ENCODE results near the gene SLC25A48.

SLC25A48 gene

DNA sequence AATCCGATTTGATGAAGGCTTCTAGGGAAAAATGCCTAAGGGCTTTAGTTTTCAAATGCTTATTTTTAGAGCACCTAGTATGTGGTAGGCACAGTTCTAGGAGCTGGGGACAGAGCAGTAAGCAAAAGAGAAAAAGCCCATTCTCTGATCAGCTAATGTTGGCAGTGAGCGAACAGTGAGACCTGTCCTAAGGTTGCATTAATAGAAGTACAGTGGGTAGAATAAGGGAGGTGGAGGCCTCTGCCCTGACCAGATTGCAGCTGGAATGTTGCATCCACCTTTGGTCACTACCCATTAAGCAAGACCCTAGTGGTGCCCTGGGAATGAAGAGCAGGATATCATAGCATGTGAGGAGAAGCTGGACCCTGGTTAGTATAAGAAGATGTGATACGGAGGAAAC, 41.1 kb downstream of the SLC25A48 start:
- no peak for DNase-seq
- in situ Hi-C loops (cut with MboI; ENCODE audit: low pct_unique_long_range_greater_than_20kb, low sequenced_read_pairs), result loop anchor here (25.0 kb wide), 1 partner anchor 337 kb away; no protein-coding TSS in a partner anchor

DNA sequence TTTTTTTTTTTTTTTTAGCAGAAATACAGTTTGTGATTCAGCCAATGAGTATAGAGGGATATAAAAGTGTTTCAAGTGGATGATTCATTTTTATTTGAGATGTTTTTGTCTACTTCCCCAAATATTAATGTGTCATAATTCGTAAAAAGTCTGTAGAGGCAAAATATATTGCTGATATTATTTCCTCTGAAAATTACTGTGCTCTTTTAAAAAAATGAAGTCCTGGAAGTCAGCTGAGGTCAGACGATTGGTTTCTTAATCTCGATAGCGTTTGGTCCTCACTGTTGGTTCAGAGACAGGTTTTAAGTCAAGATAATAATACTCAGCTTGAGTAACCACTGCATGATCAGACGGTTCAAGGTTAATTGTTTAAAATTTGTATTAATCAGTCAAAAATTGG, 41.7 kb downstream of the SLC25A48 start:
- in situ Hi-C loops (cut with MboI; ENCODE audit: low pct_unique_long_range_greater_than_20kb, low sequenced_read_pairs), result loop anchor here (25.0 kb wide), 1 partner anchor 336 kb away; no protein-coding TSS in a partner anchor
- DNase-seq, result no peak

GRCh38 chr5:135877570-135878155, 43.2 kb downstream of the SLC25A48 start:
- in situ Hi-C loops (cut with MboI; ENCODE audit: low pct_unique_long_range_greater_than_20kb, low sequenced_read_pairs), result loop anchor here (25.0 kb wide), 1 partner anchor 335 kb away; no protein-coding TSS in a partner anchor
- no peak for DNase-seq

DNA sequence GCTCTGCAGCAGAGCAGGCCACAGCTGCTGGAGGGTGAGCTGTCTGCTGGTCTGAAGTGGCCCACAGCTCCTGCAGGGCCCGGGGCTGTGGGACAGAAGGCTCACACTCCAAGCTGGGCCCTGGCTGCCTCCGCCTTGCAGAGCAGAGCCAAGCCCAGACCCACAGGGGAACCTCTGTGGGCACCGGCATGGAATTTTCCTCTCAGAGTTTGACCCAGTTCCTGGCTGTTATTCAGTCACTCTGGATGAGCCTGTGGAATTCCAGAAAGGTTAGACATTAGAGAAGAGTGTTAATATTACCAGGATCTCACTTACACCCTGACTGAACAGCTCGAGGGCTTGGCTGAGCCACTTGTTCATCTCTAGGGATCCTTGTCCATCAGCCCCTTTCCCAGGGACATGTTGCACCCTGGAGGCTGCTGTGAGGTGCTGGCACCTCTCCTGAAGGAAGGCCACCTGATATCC, 43.7 kb downstream of the SLC25A48 start:
- no peak for DNase-seq
- in situ Hi-C loops (cut with MboI; ENCODE audit: low pct_unique_long_range_greater_than_20kb, low sequenced_read_pairs), result loop anchor here (25.0 kb wide), 1 partner anchor 334 kb away; no protein-coding TSS in a partner anchor

DNA sequence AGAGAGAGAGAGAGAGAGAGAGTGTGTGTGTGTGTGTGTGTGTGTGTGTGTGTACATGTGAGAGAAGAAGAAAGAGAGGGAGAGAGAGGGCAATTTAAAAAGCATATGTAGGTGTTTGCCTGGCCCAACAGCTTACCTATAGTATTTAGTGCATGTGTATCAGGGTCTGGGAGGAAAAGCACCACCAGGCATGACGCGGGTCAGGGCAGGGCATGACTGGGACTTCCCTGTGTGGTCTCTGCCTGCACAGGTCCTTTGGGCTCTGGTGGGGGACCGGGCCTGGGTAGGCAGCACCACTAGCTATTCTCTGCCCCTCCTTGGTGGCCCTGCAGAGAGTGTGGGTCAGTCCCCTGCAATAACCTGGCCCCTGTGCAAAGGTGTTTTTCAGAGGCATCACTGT, 45.1 kb downstream of the SLC25A48 start:
- no peak for DNase-seq
- in situ Hi-C loops (cut with MboI; ENCODE audit: low pct_unique_long_range_greater_than_20kb, low sequenced_read_pairs), result loop anchor here (25.0 kb wide), 1 partner anchor 333 kb away; no protein-coding TSS in a partner anchor

DNA sequence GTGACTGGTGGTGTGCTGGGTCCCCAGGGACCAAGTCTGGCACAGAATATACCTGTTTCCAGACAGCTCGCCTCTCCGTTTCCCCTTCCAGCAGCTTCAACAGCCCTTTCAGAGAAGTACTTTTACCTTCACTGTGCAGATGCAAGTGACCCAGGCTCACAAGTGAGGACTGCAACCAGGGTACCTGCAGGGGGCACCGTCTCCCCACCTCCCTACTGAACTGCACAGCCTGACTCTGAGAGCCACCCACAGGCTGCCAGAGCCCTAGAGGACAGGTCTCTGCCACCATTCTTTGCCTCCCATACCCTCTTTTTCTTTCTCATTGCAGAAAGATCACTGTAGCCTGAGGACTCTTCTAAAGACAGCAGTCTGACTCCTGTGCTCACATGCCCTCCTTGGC, 45.8 kb downstream of the SLC25A48 start:
- DNase-seq, result peak; percentile 28
- in situ Hi-C loops (cut with MboI; ENCODE audit: low pct_unique_long_range_greater_than_20kb, low sequenced_read_pairs), result loop anchor here (10.0 to 25.0 kb wide), 2 partner anchors 195 to 332 kb away; no protein-coding TSS in a partner anchor

- in situ Hi-C loops (cut with MboI; ENCODE audit: low pct_unique_long_range_greater_than_20kb, low sequenced_read_pairs), result loop anchor here (10.0 to 25.0 kb wide), 2 partner anchors 194 to 332 kb away; no protein-coding TSS in a partner anchor
- no peak for DNase-seq
Observed at GRCh38 chr5:135880801-135881200, 46.3 kb downstream of the SLC25A48 start.

DNA sequence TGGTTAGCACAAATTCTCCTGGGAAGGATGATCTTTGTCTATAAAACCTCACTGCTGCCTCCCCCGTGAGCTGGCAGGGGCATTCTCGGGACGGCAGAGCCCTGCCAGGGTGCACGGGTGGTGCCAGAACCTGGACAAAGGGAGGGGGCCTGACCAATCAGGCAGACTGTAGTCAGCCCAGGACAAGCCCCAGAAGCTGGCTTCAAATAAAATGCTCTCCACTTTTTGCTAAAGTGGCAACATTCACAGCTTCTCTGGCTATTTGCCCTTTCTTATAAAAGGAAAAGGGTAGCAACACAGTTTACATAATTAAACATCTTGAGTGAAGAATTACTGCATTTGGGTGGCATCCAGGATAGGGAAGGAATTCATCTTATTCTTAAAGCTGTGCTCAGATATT, 46.8 kb downstream of the SLC25A48 start:
- DNase-seq, result no peak
- in situ Hi-C loops (cut with MboI; ENCODE audit: low pct_unique_long_range_greater_than_20kb, low sequenced_read_pairs), result loop anchor here (10.0 to 25.0 kb wide), 2 partner anchors 194 to 331 kb away; no protein-coding TSS in a partner anchor

- no peak for DNase-seq
Observed at GRCh38 chr5:135881819-135882218, 47.4 kb downstream of the SLC25A48 start.

GRCh38 chr5:135883026-135883425, 48.6 kb downstream of the SLC25A48 start:
- in situ Hi-C loops (cut with MboI; ENCODE audit: low pct_unique_long_range_greater_than_20kb, low sequenced_read_pairs), result loop anchor here (10.0 to 25.0 kb wide), 2 partner anchors 192 to 329 kb away; no protein-coding TSS in a partner anchor
- DNase-seq, result no peak

More at GRCh38 chr5:135881819-135882218, 47.4 kb downstream of the SLC25A48 start:
- in situ Hi-C loops (cut with MboI; ENCODE audit: low pct_unique_long_range_greater_than_20kb, low sequenced_read_pairs), result loop anchor here (10.0 to 25.0 kb wide), 2 partner anchors 193 to 330 kb away; no protein-coding TSS in a partner anchor

- peak; percentile 7 for DNase-seq
- in situ Hi-C loops (cut with MboI; ENCODE audit: low pct_unique_long_range_greater_than_20kb, low sequenced_read_pairs), result loop anchor here (10.0 to 25.0 kb wide), 2 partner anchors 191 to 329 kb away; no protein-coding TSS in a partner anchor
Observed at GRCh38 chr5:135883441-135883840, 49.0 kb downstream of the SLC25A48 start.

DNA sequence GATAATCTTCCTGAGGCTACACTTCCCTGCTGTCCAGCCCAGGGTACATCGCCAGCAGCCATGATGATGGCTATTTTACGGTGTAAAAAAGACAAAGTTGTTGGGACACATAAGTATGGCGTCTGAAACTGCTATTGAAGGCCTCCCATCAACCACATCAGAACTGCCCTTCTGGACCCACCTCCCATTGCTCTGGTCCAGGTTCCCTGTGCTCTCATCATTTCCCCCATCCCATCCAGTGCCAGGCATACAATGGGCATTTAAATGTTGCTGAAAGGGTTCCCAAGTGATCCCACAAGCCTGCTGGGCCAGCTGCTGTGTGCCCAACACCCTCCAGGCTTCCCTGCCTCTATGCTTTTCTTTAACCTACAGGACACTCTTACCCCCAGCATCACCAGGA, 50.6 kb downstream of the SLC25A48 start:
- in situ Hi-C loops (cut with MboI; ENCODE audit: low pct_unique_long_range_greater_than_20kb, low sequenced_read_pairs), result loop anchor here (10.0 to 25.0 kb wide), 2 partner anchors 190 to 327 kb away; no protein-coding TSS in a partner anchor
- no peak for DNase-seq

- DNase-seq, result no peak
- in situ Hi-C loops (cut with MboI; ENCODE audit: low pct_unique_long_range_greater_than_20kb, low sequenced_read_pairs), result loop anchor here (10.0 to 25.0 kb wide), 2 partner anchors 189 to 326 kb away; no protein-coding TSS in a partner anchor
Observed at GRCh38 chr5:135886136-135886535, 51.7 kb downstream of the SLC25A48 start.

DNA sequence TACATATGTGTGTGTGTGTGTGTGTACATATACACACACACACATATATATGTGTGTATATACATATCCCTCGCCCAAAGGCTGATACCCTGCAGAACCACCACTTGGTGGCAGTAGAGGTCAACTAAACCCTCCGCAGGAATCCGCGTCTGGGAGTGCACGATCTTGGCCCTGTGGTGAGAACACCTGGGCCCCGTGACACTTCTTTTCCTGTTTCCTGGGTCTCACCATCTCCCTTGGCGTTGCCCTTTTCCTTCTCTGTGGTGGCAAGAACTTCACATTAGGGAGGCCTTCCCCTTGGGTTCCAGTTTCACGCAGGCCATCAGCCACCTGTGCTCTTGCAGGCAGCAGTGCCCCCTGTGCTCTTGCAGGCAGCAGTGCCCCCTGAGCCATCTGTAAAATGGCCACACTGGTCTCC, 53.0 kb downstream of the SLC25A48 start:
- in situ Hi-C loops (cut with MboI; ENCODE audit: low pct_unique_long_range_greater_than_20kb, low sequenced_read_pairs), result loop anchor here (10.0 to 25.0 kb wide), 2 partner anchors 187 to 325 kb away; no protein-coding TSS in a partner anchor
- peak; percentile 74 for DNase-seq

GRCh38 chr5:135887881-135888614, 53.6 kb downstream of the SLC25A48 start:
- no peak for DNase-seq
- in situ Hi-C loops (cut with MboI; ENCODE audit: low pct_unique_long_range_greater_than_20kb, low sequenced_read_pairs), result loop anchor here (10.0 to 25.0 kb wide), 2 partner anchors 187 to 324 kb away; no protein-coding TSS in a partner anchor

GRCh38 chr5:135890296-135890695, 55.8 kb downstream of the SLC25A48 start:
- in situ Hi-C loops (cut with MboI; ENCODE audit: low pct_unique_long_range_greater_than_20kb, low sequenced_read_pairs), result loop anchor here (25.0 kb wide), 1 partner anchor 322 kb away; no protein-coding TSS in a partner anchor
- no peak for DNase-seq

- in situ Hi-C loops (cut with MboI; ENCODE audit: low pct_unique_long_range_greater_than_20kb, low sequenced_read_pairs), result loop anchor here (25.0 kb wide), 1 partner anchor 321 kb away; no protein-coding TSS in a partner anchor
- no peak for DNase-seq
Observed at GRCh38 chr5:135890867-135891266, 56.4 kb downstream of the SLC25A48 start.

GRCh38 chr5:135891268-135891667, 56.8 kb downstream of the SLC25A48 start:
- no peak for DNase-seq
- in situ Hi-C loops (cut with MboI; ENCODE audit: low pct_unique_long_range_greater_than_20kb, low sequenced_read_pairs), result loop anchor here (25.0 kb wide), 1 partner anchor 321 kb away; no protein-coding TSS in a partner anchor

DNA sequence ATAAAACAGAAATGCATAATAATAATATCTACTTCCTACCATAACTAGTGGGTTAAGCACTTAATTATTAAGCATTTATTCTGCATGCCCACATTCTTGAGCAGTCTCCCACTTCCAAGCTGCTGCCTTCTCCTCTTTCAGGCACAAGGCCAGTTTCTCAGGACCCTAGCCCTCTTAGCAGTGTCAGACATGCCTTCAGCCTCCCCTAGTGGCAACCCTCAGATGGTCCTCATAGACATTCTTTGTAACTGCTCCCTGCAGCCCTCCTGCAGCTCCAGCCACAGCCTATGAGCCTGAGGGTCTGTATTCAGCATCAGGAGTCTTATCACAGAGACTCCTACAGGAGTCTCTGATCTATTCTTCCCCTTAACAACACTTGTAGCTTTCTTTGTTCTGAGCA, 57.3 kb downstream of the SLC25A48 start:
- DNase-seq, result no peak
- in situ Hi-C loops (cut with MboI; ENCODE audit: low pct_unique_long_range_greater_than_20kb, low sequenced_read_pairs), result loop anchor here (25.0 kb wide), 1 partner anchor 321 kb away; no protein-coding TSS in a partner anchor
